H1 (cell line): ENCODE measurements around the gene GTF2I.
"Not testable (repeated sequence)": the region's sequence is repeated elsewhere in the genome, so short reads cannot be mapped to it uniquely, and the experiment has no call there.

ENCODE experiments used
- ATF3 ChIP-seq: IDR thresholded peaks from 2 replicates; pipeline ENCODE4 v1.6.1; 2011; ENCODE audit warnings: low read depth, mild to moderate bottlenecking, low read length; ENCODE audit not compliant: insufficient read depth
- CBX5 ChIP-seq: fragments of 300-800, 300-1000 bp; sonication (generic); IDR thresholded peaks from 2 replicates; pipeline ENCODE4 v1.7.1; 2016; ENCODE audit warnings: antibody characterized with exemption, low read length, low read depth
- CBX8 ChIP-seq: fragments of 300-800, 300-1000 bp; sonication (generic); IDR thresholded peaks from 2 replicates; pipeline ENCODE4 v1.7.1; 2016; ENCODE audit warnings: low read depth, low read length, borderline replicate concordance
- CTCF ChIP-seq, 3 experiments: IDR thresholded peaks; 1 replicate in 2 of 3; 2 replicates in 1 of 3; pipeline versions ENCODE4 v1.5.1 to v1.6.1; 2011; ENCODE audit warnings: low read length in 3 of 3, mild to moderate bottlenecking in 3 of 3, inconsistent platforms in 2 of 3, low read depth in 1 of 3, moderate library complexity in 1 of 3; ENCODE audit not compliant: insufficient read depth in 1 of 3; ENCODE audit errors: control extremely low read depth in 1 of 3
- EP300 ChIP-seq, 2 experiments: IDR thresholded peaks; 1 replicate in 1 of 2; 2 replicates in 1 of 2; pipeline ENCODE4 v1.6.1; 2011 to 2012; ENCODE audit warnings: low read depth in 2 of 2, low read length in 2 of 2, mild to moderate bottlenecking in 2 of 2, borderline replicate concordance in 1 of 2, inconsistent platforms in 1 of 2, moderate library complexity in 1 of 2
- POLR2A ChIP-seq, 2 experiments: IDR thresholded peaks; 1 replicate in 1 of 2; 2 replicates in 1 of 2; pipeline ENCODE4 v1.6.1; 2011; ENCODE audit warnings: low read depth in 2 of 2, low read length in 2 of 2, mild to moderate bottlenecking in 2 of 2; ENCODE audit errors: control extremely low read depth in 1 of 2
- POLR2AphosphoS5 ChIP-seq: IDR thresholded peaks from 2 replicates; pipeline ENCODE4 v1.6.1; 2011; ENCODE audit warnings: low read depth, low read length
- USF2 ChIP-seq: IDR thresholded peaks from 2 replicates; pipeline ENCODE4 v1.6.1; 2011; ENCODE audit warnings: low read length, improper control_type of control experiment

- not testable (repeated sequence) for TF ChIP-seq POLR2A (IDR thresholded peaks at IDR 0.05; ENCODE audit: control extremely low read depth in 1 of 2, low read depth in 2 of 2, low read length in 2 of 2); POLR2AphosphoS5; CTCF (IDR thresholded peaks at IDR 0.05; ENCODE audit: control extremely low read depth in 1 of 3, insufficient read depth in 1 of 3, low read depth in 1 of 3, low read length in 3 of 3); USF2; CBX8; ATF3; CBX5; EP300 (IDR thresholded peaks at IDR 0.05; ENCODE audit: borderline replicate concordance in 1 of 2, low read depth in 2 of 2, low read length in 2 of 2)
Observed at GRCh38 chr7:74788369-74789150, 131.0 kb downstream of the GTF2I start.
